OCI-LY3 (cell line): ENCODE results near the gene GRN.
"Not testable (repeated sequence)": the region's sequence is repeated elsewhere in the genome, so short reads cannot be mapped to it uniquely, and the experiment has no call there.

Source experiments
- H2AFZ ChIP-seq: fragments of 200-600, 300-600 bp; shearing (Covaris generic); 2 replicates; pipeline ENCODE4 v1.6.0; 2014; ENCODE audit warnings: antibody characterized with exemption, low read depth, low read length
- H3K27ac ChIP-seq: fragments of 200-600, 300-600 bp; sonication (generic); 2 replicates; pipeline ENCODE4 v1.5.1; 2014; ENCODE audit warnings: mild to moderate bottlenecking, low read length, moderate library complexity, mixed read lengths
- H3K27me3 ChIP-seq: fragments of 200-600, 300-600 bp; sonication (generic); 2 replicates; pipeline ENCODE4 v1.6.1; 2014; ENCODE audit warnings: low read depth, low read length, mixed read lengths
- H3K36me3 ChIP-seq: fragments of 200-600, 300-600 bp; sonication (generic); replicated peaks from 2 replicates; pipeline ENCODE3; 2014; ENCODE audit warnings: low read depth, low read length, mixed read lengths
- H3K4me1 ChIP-seq: fragments of 300-600, 200-600 bp; sonication (generic); 2 replicates; pipeline ENCODE4 v1.6.1; 2014; ENCODE audit warnings: low read length, mixed read lengths
- H3K4me2 ChIP-seq: fragments of 200-600, 300-600 bp; sonication (generic); 2 replicates; pipeline ENCODE4 v1.6.1; 2014; ENCODE audit warnings: low read length, mixed read lengths
- H3K4me3 ChIP-seq: fragments of 300-600, 200-600 bp; sonication (generic); 2 replicates; pipeline ENCODE4 v1.5.1; 2014; ENCODE audit warnings: antibody characterized with exemption, mild to moderate bottlenecking, low read length, moderate library complexity
- H3K79me2 ChIP-seq: fragments of 300-600, 200-600 bp; shearing (Covaris generic); 2 replicates; pipeline ENCODE4 v1.6.1; 2014; ENCODE audit warnings: mild to moderate bottlenecking, low read length, mixed read lengths
- H3K9ac ChIP-seq: fragments of 300-600, 200-600 bp; shearing (Covaris generic); 2 replicates; pipeline ENCODE4 v1.6.0; 2014; ENCODE audit warnings: mild to moderate bottlenecking, low read length, moderate library complexity
- H3K9me3 ChIP-seq: fragments of 200-600, 300-600 bp; shearing (Covaris generic); 2 replicates; pipeline ENCODE4 v1.6.1; 2014; ENCODE audit warnings: low read length, mixed read lengths; ENCODE audit not compliant: insufficient read depth
- H4K20me1 ChIP-seq: fragments of 200-600, 300-600 bp; sonication (generic); 2 replicates; pipeline ENCODE4 v1.6.1; 2016; ENCODE audit warnings: low read length, mixed read lengths; ENCODE audit not compliant: insufficient read depth
- CTCF ChIP-seq: fragments of 200-600, 300-600 bp; sonication (generic); IDR thresholded peaks from 2 replicates; pipeline ENCODE4 v1.5.1; 2014; ENCODE audit warnings: antibody characterized with exemption, low read length, low read depth
- EZH2phosphoT487 ChIP-seq: fragments of 200-600 bp; shearing (Covaris generic); IDR thresholded peaks from 2 replicates; pipeline ENCODE4 v1.6.1; 2018; ENCODE audit warnings: antibody characterized with exemption, mixed run types, low read depth

Gene GRN

GRCh38 chr17:44326861-44327444 is 18.1 kb upstream of the GRN start:
- peak overlapping the region; percentile 51 for H3K4me3 ChIP-seq
- H4K20me1 ChIP-seq = no peaks in the 10 kb centered on the region
- no peak overlapping the region for H3K9ac ChIP-seq

GRCh38 chr17:44327715-44328449 is 17.2 kb upstream of the GRN start:
- Histone ChIP-seq H2AFZ (no peak overlapping the region), H3K4me2 (no peak overlapping the region), H3K4me1 (peaks cover 29% of the 10 kb centered on the region), H3K9ac (no peak overlapping the region), H3K27me3 (no peaks in the 10 kb centered on the region), H3K36me3 (no peaks in the 10 kb centered on the region), H4K20me1 (no peaks in the 10 kb centered on the region), H3K79me2 (peaks cover 28% of the 10 kb centered on the region), H3K27ac (no peak overlapping the region), H3K9me3 (no peaks in the 10 kb centered on the region), H3K4me3 (no peak overlapping the region)
- TF ChIP-seq EZH2phosphoT487 = no peak
- TF ChIP-seq CTCF = no peak

More at GRCh38 chr17:44326861-44327444, 18.1 kb upstream of the GRN start:
- no peak for TF ChIP-seq EZH2phosphoT487
- TF ChIP-seq CTCF = no peak
- Histone ChIP-seq H3K9me3 (no peaks in the 10 kb centered on the region), H3K79me2 (peaks cover 33% of the 10 kb centered on the region), H3K36me3 (no peaks in the 10 kb centered on the region), H3K4me1 (peaks cover 29% of the 10 kb centered on the region), H3K27ac (peak overlapping the region; percentile 48), H3K4me2 (peak overlapping the region; percentile 65), H2AFZ (no peak overlapping the region), H3K27me3 (no peaks in the 10 kb centered on the region)

GRCh38 chr17:44329516-44329915 is 15.6 kb upstream of the GRN start:
- not testable (repeated sequence) for H3K36me3 ChIP-seq, H3K4me2 ChIP-seq, H3K9ac ChIP-seq, H3K27ac ChIP-seq, H3K4me3 ChIP-seq, H4K20me1 ChIP-seq, H3K27me3 ChIP-seq, H3K9me3 ChIP-seq, H2AFZ ChIP-seq
- peaks cover 28% of the 10 kb centered on the region for H3K4me1 ChIP-seq
- peaks cover 12% of the 10 kb centered on the region for H3K79me2 ChIP-seq

GRCh38 chr17:44330263-44330662 is 14.8 kb upstream of the GRN start:
- H3K9me3 ChIP-seq, H3K36me3 ChIP-seq, H4K20me1 ChIP-seq, H3K4me2 ChIP-seq, H2AFZ ChIP-seq, H3K9ac ChIP-seq, H3K4me3 ChIP-seq, H3K27ac ChIP-seq, H3K79me2 ChIP-seq, H3K27me3 ChIP-seq: not testable (repeated sequence)
- H3K4me1 ChIP-seq = peaks cover 36% of the 10 kb centered on the region

- TF ChIP-seq CTCF = peak; percentile 80
- no peak for TF ChIP-seq EZH2phosphoT487
- Histone ChIP-seq H3K9ac (0 out of 2 replicates have a peak overlapping the region, but pooled peaks have one; percentile 16), H3K27me3 (no peaks in the 10 kb centered on the region), H3K27ac (peak overlapping the region; percentile 29; the same call in 1 of the 2 replicates), H4K20me1 (no peaks in the 10 kb centered on the region), H3K9me3 (no peaks in the 10 kb centered on the region), H3K4me2 (peak overlapping the region; percentile 83), H3K4me1 (peaks cover 44% of the 10 kb centered on the region), H3K79me2 (no peaks in the 10 kb centered on the region; the same call in 1 of the 2 replicates), H3K4me3 (peak overlapping the region; percentile 57), H3K36me3 (no peaks in the 10 kb centered on the region), H2AFZ (peak overlapping the region; percentile 98)
Measured at GRCh38 chr17:44331249-44331760, 13.8 kb upstream of the GRN start.
